GM19099 (cell line): ENCODE results near the gene IER5L.

Experiments used
- POLR2A ChIP-seq: IDR thresholded peaks from 3 replicates; pipeline ENCODE4 v1.6.1; 2011; ENCODE audit warnings: low read depth; ENCODE audit not compliant: insufficient read length; ENCODE audit errors: extremely low read depth

The IER5L gene

DNA sequence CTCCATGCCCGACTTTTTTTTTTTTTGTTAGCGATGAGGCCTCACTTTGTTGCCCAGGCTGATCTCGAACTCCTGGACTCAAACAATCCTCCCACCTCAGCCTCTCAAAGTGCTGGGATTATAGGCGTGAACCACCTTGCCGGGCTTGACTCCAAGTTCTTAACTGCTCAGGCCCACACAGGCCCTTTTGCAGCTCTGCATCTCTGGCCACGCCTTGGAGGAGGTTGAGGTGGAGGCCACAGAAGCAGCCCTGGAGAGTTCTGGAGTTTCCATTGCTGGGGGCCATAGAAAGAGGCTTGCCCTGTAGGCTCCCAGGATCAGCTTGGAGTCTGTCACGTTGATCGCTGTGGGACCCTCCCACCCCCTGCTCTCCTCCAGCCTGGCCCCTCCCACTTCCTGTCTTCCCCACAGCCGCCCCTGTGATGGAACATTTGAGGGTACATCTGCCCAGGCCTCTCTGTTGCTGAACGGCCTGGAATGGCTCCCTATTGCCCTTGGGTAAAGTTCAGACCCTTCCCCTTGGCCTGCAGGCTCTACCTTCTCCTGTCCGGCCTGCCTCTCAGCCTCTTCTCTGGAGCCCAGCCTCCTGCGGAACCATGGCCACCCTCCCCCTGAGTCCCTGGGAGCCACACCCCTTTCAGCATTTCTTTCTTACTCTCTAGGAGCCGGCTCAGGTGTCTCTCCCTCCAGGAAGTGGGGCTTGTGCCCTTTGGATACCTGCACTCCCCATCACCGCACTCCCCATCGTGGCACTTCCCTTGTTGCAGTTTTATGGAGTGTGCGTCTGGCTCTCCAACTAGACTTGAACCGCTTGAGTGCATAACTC is 30.4 kb upstream of the IER5L start:
- TF ChIP-seq POLR2A, result no peak

DNA sequence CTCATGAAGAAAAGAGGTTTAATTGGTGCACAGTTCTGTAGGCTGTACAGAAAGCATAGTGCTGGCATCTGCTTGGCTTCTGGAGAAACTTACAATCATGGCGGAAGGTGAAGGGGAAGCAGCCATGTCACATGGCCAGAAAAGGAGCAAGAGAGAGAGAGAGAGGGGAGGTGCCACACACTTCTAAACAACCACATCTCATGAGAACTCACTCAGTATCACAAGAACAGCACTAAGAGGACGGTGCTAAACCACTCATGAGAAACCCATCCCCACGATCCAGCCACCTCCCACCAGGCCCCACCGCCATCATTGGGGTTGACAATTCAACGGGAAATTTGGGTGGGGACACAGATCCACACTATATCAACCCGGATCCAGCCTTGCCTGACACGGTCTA is 28.8 kb upstream of the IER5L start:
- TF ChIP-seq POLR2A, result no peak

DNA sequence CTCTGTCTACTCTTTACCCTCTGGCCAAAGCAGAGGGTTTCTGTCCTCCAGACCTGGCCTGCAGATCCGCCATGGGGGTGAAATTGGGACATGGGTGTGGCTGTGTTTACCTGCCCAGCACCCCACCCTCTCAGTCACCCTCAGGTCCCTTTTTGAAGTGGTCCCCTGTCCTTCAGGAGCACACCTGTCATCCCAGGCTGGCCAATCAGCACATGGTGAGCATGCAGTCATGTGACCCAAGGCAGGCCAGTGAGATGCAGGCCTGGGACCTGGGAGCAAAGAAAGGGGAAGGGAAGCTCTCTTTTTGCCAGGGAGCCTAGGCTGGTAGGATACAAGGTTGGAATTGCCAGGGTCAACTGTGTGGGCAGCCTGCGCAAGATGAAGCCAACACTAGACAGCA is 28.3 kb upstream of the IER5L start:
- TF ChIP-seq POLR2A, result no peak

DNA sequence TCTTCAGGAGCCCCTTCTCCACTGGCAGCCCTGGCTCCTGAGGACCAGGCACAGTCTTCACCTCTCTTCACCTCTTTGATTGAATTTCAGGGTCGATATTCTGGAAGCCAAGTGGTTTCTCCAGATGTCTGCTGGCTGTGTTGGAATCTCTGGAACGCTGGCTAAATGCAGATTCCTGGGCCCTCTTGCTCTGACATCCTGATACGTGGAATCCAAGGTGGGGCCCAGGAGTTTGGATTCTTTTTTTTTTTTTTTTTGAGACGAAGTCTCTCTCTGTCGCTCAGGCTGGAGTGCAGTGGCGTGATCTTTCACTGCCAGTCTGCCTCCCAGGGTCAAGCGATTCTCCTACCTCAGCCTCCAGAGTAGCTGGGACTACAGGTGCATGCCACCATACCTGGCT is 26.8 kb upstream of the IER5L start:
- TF ChIP-seq POLR2A, result no peak

DNA sequence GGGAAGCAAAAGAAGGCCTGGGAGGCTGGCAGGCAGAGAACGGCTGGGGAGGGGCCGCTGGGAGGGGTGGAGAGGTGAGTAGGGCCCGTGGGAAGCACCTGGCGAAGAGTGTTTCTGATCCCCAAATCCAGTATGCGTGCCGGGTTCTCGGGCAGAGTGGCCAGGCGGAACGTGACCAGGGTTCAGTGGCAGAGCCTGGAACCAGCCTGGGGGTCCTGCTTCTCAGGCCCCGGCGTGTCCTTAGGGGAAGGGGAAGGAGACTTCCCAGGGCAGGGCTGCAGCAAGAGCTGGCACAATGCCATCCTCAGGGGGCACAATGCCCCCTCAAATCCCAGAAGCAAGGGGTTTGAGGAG is 25.5 kb upstream of the IER5L start:
- no peak for TF ChIP-seq POLR2A

DNA sequence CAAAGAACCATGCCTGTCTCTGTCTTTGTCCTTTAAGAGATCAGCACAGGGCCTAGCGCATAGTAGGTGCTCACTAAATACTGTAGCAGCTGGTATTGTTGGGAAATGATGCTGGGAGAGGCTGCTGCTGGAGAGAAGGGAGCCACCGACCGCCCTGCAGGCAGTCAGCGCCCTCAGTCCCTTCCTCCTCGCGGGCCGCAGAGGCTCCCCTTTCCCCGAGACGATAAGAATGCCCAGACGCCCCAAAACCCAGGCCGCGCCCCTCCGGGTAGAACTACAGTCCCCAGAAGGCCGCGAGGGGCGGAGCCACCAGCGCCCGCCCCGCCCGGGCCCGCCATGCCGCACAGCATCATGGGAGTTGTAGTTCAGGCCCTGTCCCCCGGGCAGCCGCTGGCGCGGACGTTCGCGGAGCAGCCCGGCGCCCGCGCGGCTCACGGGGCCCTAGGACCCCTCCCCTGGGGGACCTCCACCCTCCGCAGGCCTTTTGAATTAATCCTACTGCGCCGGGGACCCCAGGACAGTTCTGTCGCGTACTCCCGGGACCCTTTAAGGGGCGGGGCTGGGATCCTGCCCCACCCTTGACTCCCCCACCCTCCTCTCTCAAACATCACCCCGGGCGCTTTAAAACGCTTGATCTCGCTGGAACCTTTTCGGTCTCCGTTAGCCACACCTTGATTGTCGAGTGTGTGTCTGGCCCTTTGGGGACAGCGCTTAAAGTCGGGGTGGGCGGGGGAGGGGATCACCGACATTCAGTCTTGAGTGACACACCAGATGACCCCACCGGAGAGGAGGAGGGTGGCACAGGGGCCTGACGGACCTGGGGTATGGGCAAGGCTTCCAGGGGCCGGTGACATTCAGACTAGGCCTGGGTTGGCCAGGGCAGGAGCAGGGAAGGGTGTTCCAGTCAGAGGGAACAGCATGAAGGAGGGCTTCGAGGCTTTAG is 24.8 kb upstream of the IER5L start:
- TF ChIP-seq POLR2A, result no peak

GRCh38 chr9:129201866-129202265 is 23.8 kb upstream of the IER5L start:
- TF ChIP-seq POLR2A, result no peak

GRCh38 chr9:129201289-129201688 is 23.2 kb upstream of the IER5L start:
- no peak for TF ChIP-seq POLR2A

DNA sequence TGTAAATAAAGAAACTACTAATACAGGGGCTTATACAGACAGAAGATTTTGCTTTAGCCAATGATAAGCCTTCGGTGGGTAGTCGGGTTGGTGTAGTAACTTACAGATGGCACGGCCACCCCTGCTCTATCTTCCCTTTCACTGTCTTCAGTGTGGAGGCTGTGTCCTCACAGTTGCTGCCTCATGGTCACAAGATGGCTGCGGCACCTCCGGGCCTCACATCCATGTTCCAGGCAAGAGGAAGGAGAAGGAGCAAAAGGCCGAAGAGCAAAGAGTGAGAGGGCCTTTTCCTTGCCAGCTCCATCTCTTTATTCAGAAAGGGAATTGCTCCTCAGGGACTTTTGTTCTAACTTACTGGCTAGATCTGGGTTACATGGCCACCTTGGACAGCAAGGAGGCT is 22.2 kb upstream of the IER5L start:
- TF ChIP-seq POLR2A, result no peak

DNA sequence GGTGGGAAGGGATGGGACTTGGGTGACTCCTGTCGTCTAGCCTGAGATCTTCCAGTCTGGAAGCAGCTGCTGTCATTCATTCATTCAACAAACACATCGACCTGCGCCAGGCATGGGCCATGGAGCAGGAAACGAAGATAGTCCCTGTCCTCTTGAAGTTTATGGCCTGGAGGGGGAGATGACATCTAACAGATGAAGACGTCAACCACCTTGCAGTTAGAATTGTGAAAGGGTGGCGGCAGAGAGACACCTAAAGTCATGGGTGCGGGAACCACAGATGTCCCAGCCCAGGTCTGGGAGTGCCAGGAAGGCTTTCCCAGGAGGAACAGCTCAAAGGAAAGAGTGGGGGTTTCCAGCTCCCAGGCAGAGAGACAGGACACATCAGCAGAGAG is 21.0 kb upstream of the IER5L start:
- no peak for TF ChIP-seq POLR2A

DNA sequence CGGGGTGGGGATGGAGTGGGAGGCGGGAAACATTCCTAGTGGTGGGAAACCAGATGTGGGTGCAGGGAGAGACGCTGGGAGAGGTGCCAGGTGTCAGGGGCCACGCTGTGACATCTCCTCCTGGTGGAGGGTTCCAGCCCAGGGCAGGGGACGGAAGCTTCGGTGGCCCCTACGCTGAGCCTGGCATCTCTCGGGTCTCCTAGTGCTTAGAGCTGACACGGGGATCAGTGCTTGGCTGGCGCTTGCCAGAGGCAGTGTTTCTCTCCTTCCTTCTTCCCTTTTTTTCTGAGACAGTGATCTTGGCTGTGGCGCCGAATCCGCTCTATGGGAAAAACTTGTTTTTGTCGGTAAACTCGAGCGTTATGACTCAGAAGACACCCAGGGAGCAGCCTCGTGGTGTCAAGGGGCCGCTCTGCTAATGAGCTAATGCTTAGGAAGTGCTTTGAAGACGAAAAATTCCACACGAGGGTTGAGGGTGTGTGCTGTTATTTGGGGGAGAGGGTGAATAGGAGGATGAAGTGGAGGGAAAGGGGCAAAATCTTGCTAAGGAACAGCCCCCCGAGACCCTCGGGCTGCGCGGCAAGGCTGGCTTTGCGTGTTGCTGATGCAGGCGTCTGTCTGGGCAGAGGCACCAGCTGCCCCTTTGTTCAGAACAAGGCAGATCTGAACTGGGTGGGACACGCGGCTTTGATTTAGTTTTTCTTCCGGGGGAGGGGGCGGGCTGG is 20.4 kb upstream of the IER5L start:
- no peak for TF ChIP-seq POLR2A

DNA sequence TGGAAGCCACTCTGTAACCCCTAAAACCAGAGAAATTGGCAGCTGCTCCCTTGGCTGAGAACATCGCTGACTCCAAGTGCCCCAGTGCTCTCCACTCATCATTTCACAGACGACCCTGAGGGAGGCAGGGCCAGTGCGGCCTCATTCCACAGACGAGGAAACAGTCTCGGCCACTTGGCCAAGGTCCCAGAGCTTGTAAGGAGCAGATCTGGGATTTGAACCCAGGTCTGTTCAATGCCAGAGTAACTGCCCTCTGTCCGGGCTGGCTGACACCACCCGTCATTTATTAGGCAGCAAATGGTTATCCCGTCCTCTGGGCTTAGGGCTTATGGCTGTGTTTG is 19.9 kb upstream of the IER5L start:
- TF ChIP-seq POLR2A, result no peak

DNA sequence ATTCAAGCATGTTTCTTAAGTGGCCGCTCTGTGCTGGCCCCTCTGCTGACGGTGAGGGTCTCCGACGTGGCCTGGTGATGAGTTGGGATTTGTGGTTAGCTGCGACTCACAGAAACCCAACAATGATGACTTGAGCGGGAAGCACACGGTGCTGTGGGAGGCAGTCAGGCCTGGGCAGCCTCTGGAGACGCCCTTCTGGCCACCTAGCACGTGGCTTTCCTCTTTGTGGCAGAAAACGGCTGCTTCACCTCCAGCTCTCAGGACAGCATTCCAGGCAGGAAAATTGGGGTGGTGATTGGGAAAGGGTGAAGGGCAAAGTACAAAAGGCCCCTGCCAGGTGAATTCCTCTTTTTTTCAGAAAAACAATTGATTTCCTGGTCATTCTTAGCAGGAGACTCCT is 17.5 kb upstream of the IER5L start:
- TF ChIP-seq POLR2A, result no peak

DNA sequence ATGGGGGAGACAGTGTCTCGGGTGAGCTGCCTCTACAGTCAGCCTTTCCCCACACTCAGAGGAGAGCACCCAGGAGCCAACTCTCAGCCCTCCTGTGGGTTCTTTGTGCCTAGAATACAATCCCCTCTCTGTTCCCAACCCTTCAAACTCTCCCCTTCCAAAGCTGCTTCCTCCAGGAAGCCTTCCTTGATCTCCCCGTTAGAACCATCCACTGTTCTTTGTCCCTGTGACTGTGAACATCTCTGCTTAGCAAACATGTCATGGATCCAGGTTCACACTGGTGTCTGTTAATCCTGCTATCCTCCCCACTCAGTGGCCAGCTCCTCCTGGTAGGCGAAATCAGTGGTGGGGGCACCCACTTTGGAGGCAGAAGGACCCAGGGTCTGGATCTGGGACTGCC is 16.2 kb upstream of the IER5L start:
- TF ChIP-seq POLR2A, result no peak

DNA sequence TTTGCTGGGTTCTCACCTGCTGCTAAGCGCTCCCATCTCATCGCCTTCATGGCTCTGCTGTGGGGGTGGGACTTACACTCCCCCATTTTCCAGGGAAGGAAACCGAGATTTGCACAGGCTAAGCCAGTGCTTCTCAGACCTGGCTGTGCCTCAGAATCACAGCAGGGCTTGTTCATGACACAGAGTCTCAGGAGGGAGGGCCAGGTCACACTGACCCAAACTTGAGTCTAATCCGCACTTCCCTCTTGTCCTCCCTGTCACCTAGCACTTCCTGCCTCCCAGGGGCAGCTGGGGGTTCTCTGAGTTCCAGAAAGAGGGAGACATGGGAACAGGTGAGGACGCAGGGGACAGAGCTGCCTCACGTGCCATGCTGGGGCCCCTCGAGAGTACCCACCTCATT is 15.6 kb upstream of the IER5L start:
- TF ChIP-seq POLR2A, result no peak
